Esophagus muscularis mucosa (tissue), 4 donors: Measurements from ENCODE around the gene RABAC1. TPM values are rescaled to one million over a fixed set of nuclear protein-coding genes. Genes with fewer than 3 reads are reported as not detected.
A peak's percentile ranks its signal among the peaks of the same experiment; 100 is the strongest.

ENCODE experiments used
- DNase-seq: peaks from one replicate; pipeline ENCODE4 v3.0.0-alpha.2; 2017; ENCODE audit errors: extremely low spot score
- H3K27ac ChIP-seq, 4 donors: fragments of 200-600 bp; sonication (generic); replicated peaks in 1 of 4; 1 replicate in 3 of 4; 2 replicates in 1 of 4; pipeline ENCODE4 v1.5.1; 2016 to 2019; ENCODE audit warnings: mild to moderate bottlenecking in 1 of 4
- H3K27me3 ChIP-seq, 4 donors: fragments of 200-600 bp; sonication (generic); one replicate each; pipeline versions ENCODE4 v1.5.1 to v1.6.0; 2016 to 2019
- H3K36me3 ChIP-seq, 4 donors: fragments of 200-600 bp; sonication (generic); one replicate each; pipeline ENCODE4 v1.5.1; 2016 to 2019
- H3K4me1 ChIP-seq, 4 donors: fragments of 200-600 bp; sonication (generic); one replicate each; pipeline ENCODE4 v1.5.1; 2016 to 2019
- H3K4me3 ChIP-seq, 4 donors: fragments of 200-600 bp; sonication (generic); 1 replicate in 2 of 4; 2 replicates in 2 of 4; pipeline ENCODE4 v1.5.1; 2016 to 2019; ENCODE audit warnings: mild to moderate bottlenecking in 4 of 4, moderate library complexity in 1 of 4
- H3K9me3 ChIP-seq, 4 donors: fragments of 200-600 bp; sonication (generic); 1 replicate in 3 of 4; 2 replicates in 1 of 4; pipeline ENCODE4 v1.5.1; 2016 to 2019
- EP300 ChIP-seq: sonication (generic); formaldehyde crosslinking; IDR thresholded peaks from one replicate; pipeline ENCODE4 v1.6.1; 2017; ENCODE audit warnings: antibody characterized with exemption
- POLR2A ChIP-seq: fragments of 450-650 bp; IDR thresholded peaks from one replicate; pipeline ENCODE4 v1.6.1; 2017; ENCODE audit warnings: antibody characterized with exemption, moderate library complexity, mild to moderate bottlenecking, low read depth
- POLR2AphosphoS5 ChIP-seq, 2 donors: sonication (generic); formaldehyde crosslinking; IDR thresholded peaks; one replicate each; pipeline ENCODE4 v1.6.1; 2017; ENCODE audit warnings: antibody characterized with exemption in 2 of 2
- whole genome bisulfite sequencing: methylation state at CpG from one replicate; pipeline ENCODE4 v1.1.5; 2018; 5-methylcytosine and 5-hydroxymethylcytosine counted together
- intact Hi-C: fragments of 100-400 bp; cut with DNase I; formaldehyde crosslinking; loops from one replicate; pipeline ENCODE4 v1.15.1; 2023
- total RNA-seq, 4 donors: library from RNA; depleted of rRNA; stranded (reverse); fragments of >200 nt; gene quantifications; one replicate each; pipeline versions ENCODE4 v1.1.0 to v1.2.1, GENCODE V29; 2016
- TF ChIP-seq, protein P1 (sequence below), 3 experiments: fragments of 200-600 bp in 2 of 3; fragments of 450-650 bp in 1 of 3; sonication (generic) in 2 of 3; IDR thresholded peaks; one replicate each; pipeline ENCODE4 v1.5.1; 2017 to 2019; ENCODE audit warnings: antibody characterized with exemption in 3 of 3, mild to moderate bottlenecking in 2 of 3, moderate library complexity in 1 of 3

The RABAC1 gene
- total RNA-seq, 4 donors from 2014 or later: 142 to 250 (median 201) TPM

DNA sequence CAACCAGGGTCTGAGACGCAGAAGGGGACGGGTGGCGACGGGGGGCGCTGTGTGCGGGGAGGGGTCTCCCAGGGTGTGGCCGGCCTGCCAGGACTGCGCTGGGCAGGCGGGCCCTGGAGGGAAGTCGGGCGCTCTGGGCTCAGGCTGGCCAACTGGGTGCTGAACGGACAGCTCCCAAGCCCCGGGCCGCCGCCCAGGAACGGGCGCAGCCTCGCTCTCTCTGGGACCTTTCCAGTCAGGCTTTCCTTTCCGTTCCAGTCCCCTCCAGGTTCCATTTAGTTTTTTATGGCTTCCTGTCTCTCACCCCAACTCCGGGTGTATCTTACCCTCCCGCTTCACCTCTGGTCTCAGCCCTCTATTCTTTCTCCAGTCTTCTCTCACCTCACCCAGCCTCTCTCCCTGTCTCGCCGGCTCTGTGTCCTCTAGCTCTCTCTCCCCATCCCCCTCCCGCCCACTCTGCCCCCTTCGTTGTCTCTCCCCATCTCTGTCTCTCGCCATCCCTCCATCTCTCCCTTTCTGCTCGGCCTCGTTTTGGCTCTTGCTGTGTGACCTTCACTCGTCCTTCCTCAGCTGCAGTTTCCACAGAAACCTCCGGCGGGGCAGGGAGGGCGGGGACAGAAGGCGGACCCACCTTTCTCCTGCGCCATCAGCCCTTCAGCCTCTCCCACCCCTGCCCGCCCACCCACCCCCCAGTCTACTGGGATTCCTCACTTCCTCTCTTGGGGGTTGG is 38.2 kb upstream of the RABAC1 start:
- TF ChIP-seq, protein P1, sequence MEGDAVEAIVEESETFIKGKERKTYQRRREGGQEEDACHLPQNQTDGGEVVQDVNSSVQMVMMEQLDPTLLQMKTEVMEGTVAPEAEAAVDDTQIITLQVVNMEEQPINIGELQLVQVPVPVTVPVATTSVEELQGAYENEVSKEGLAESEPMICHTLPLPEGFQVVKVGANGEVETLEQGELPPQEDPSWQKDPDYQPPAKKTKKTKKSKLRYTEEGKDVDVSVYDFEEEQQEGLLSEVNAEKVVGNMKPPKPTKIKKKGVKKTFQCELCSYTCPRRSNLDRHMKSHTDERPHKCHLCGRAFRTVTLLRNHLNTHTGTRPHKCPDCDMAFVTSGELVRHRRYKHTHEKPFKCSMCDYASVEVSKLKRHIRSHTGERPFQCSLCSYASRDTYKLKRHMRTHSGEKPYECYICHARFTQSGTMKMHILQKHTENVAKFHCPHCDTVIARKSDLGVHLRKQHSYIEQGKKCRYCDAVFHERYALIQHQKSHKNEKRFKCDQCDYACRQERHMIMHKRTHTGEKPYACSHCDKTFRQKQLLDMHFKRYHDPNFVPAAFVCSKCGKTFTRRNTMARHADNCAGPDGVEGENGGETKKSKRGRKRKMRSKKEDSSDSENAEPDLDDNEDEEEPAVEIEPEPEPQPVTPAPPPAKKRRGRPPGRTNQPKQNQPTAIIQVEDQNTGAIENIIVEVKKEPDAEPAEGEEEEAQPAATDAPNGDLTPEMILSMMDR (IDR thresholded peaks at IDR 0.05): no peak
- TF ChIP-seq EP300 (no peak), POLR2AphosphoS5 (IDR thresholded peaks at IDR 0.05) (no peak), POLR2A (no peak)
- Histone ChIP-seq H3K36me3 (peaks cover 0 to 1% (median 0%) of the 10 kb centered on the region in 4 donors), H3K27me3 (peaks cover 0 to 99% (median 48%) of the 10 kb centered on the region in 4 donors), H3K4me1 (peaks cover 20 to 44% (median 35%) of the 10 kb centered on the region in 4 donors), H3K4me3 (peak overlapping the region in 1 of 4 donors; percentile 10), H3K9me3 (no peaks in the 10 kb centered on the region), H3K27ac (no peak overlapping the region)
- intact Hi-C loops: no loop called here
- 3% methylated on average over 34 of the region's 35 CpGs for WGBS
- no peak for DNase-seq

DNA sequence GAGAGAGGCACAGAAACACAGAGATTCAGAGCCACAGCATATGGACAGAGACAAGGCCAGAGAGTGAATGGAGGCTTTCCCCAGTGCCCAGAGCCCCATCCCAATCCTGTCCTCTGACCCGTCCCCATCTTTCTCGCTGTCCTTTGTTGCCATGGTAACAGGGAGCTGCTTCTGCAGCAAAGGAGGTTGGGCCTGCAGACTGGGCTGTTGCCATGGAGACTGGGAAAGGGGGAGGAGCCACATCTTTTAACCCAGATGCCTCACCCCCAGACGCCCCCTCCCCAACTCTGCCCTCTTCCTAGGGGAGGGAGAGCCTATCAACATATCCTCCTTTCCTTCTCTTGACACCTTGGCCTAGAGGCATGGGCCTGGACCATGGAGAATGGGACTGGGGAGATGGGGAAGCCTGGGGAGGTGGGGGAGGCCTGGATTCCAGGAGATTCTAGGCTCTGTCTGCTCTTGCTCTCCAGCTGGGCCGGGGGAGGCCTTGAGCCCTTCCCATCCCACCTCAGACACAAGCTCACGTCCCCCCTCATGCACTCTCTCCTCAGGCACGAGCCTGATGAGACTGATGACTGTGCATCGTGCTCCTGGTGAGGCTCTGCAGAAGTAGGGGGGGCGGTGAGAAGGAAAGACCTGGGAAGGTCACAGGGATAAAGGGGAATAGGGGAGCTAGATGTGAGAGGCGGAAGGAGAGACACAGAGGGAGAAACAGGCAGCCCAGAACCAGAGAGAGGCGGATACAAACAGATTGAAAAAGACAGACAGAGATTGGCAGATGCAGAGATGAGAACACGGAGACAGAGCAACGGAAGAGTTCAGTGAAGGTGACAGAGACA is 37.1 kb upstream of the RABAC1 start:
- H3K4me1 ChIP-seq: peaks cover 23 to 44% (median 35%) of the 10 kb centered on the region in 4 donors
- no peaks in the 10 kb centered on the region for H3K36me3 ChIP-seq
- TF ChIP-seq, protein P1 (IDR thresholded peaks at IDR 0.05): no peak
- TF ChIP-seq POLR2A (no peak), POLR2AphosphoS5 (IDR thresholded peaks at IDR 0.05) (no peak), EP300 (no peak)
- no peak overlapping the region for H3K27ac ChIP-seq
- no peak for DNase-seq
- H3K9me3 ChIP-seq: no peaks in the 10 kb centered on the region
- 39% methylated on average over 12 of the region's 12 CpGs for WGBS
- H3K4me3 ChIP-seq: no peak overlapping the region
- intact Hi-C loops: no loop called here
- peaks cover 0 to 100% (median 52%) of the 10 kb centered on the region in 4 donors for H3K27me3 ChIP-seq

DNA sequence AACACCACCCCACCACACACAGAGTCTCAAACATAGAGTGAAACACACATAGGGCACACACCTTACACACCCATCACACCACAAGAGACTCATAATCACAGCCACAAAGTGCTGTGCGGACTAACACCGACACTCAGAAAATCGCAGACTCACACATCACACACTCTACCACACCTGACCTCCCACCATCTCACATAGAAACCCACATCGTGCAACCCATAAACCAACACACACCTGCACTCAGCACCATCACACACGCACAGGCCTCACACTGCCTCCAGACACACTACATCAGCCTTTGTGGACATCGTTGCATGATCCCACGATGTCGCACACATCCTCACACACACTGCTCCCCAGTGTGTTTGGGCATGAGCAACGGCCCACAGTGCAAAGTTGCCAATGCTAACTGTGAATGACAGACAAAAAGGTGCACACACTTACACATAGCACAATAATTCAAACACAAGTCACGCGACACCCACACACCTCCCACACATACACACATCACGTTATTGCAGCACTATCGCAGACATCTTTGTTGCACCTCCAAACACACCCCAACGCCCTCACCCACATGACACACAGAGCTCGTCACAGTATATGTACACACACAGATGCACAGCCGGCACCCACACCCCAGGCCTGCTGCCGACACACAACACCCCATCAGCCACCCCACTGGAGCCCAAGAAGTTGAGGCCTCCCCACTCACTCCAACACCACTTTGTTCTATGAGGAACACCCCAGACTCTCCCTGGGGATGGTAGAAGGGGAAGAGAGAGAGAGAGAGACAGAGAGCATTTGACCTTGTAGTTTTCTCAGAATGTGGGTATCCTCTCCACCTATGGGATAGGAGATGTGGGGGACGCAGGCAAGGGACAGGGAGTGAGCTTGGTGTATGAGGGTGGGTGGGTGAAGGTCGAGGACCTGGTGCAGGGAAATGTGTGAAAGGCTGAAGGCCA is 36.2 kb upstream of the RABAC1 start:
- DNase-seq: no peak
- H3K27ac ChIP-seq: no peak overlapping the region
- H3K4me3 ChIP-seq: no peak overlapping the region
- H3K27me3 ChIP-seq: peaks cover 0 to 96% (median 50%) of the 10 kb centered on the region in 4 donors
- H3K9me3 ChIP-seq: no peaks in the 10 kb centered on the region
- H3K4me1 ChIP-seq: peaks cover 23 to 44% (median 35%) of the 10 kb centered on the region in 4 donors
- intact Hi-C loops: no loop called here
- TF ChIP-seq POLR2A: no peak
- TF ChIP-seq EP300: no peak
- TF ChIP-seq, protein P1 (IDR thresholded peaks at IDR 0.05): no peak
- TF ChIP-seq POLR2AphosphoS5 (IDR thresholded peaks at IDR 0.05): no peak
- WGBS: 81% methylated on average over 19 of the region's 19 CpGs
- no peaks in the 10 kb centered on the region for H3K36me3 ChIP-seq

DNA sequence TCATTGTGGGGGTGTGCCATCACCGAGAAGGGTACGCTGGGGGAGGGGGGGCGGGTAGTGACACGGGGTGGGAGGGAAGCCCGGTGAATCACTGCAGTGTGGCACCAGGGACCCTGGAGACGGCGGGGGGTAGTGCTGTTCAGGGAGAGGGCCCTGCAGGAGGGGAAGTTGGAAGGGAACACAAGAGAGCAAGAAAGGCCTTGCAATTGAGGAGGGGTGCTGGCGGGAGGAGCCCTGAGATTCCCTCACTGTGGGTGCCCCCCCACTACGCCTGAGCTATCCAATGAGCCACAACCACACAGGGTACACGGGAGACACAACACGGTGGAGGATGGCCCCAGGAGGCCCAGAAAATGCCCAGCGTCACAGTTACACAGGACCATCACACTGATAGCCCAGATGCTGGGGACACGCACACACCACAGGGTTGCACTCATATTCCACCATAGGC is 35.4 kb upstream of the RABAC1 start:
- H3K4me3 ChIP-seq: peak overlapping the region; percentile 46 to 61 (median 50)
- TF ChIP-seq, protein P1 (IDR thresholded peaks at IDR 0.05): no peak
- TF ChIP-seq EP300: no peak
- TF ChIP-seq POLR2AphosphoS5 (IDR thresholded peaks at IDR 0.05): no peak
- TF ChIP-seq POLR2A: no peak
- no peaks in the 10 kb centered on the region for H3K36me3 ChIP-seq
- no peak for DNase-seq
- no peak overlapping the region for H3K27ac ChIP-seq
- WGBS: 31% methylated on average over 12 of the region's 13 CpGs
- intact Hi-C loops: no loop called here
- H3K9me3 ChIP-seq: no peaks in the 10 kb centered on the region
- peaks cover 23 to 44% (median 35%) of the 10 kb centered on the region in 4 donors for H3K4me1 ChIP-seq
- peaks cover 0 to 89% (median 47%) of the 10 kb centered on the region in 4 donors for H3K27me3 ChIP-seq
